Left renal pelvis (tissue), 4 donors: ENCODE results near the gene ADAMTS2. TPM values are rescaled to one million over a fixed set of nuclear protein-coding genes. Genes with fewer than 3 reads are reported as not detected.
"Not testable (repeated sequence)": the region's sequence is repeated elsewhere in the genome, so short reads cannot be mapped to it uniquely, and the experiment has no call there.

Experiments
- DNase-seq, 4 donors: peaks; one replicate each; pipeline ENCODE4 v3.0.0-alpha.2; 2013; ENCODE audit warnings: low read depth in 4 of 4, low spot score in 3 of 4
- polyA plus RNA-seq, 4 donors: library from polyadenylated mRNA; unstranded; fragments of 120-200 nt; gene quantifications; one replicate each; pipeline ENCODE4 v1.2.1, GENCODE V29; 2013; ENCODE audit not compliant: insufficient read length in 4 of 4

The ADAMTS2 gene
- polyA plus RNA-seq, 4 donors = 9.8 to 78.6 (median 14.0) TPM

DNA sequence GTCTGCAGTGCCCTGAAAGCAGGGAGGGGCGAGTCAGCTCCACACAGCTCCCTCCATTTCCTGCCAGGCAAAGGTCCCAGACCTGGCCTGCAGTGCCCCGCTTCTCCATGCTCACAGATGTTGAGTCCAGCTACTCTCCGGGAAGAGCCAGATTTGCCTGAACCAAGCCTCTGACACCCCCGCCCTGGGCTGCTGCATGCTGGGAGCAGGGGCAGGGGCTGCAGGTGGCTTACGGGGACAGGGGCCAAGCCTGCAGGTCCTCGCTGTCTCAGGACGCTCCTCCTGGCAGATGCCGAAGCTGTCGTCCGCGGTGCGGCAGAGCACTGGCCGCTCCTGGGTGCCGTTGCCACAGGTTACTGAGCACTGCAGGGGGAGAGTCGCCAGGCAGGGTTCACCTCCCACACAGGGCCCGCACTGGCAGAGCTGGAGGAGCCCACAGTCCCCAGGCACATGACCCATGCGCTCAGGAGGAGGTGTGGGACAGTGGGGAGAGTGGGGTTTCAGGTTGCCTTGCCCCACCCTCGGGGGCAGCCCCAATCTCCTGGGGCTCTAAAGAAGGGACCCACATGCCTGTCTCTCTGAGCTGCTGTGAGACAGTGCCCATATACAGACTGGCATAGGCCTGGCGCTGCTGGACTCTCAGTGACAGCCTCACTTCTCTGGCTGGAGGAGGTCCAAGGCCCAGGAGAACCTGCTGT lies 222.7 kb downstream of the ADAMTS2 start:
- DNase-seq = no peak

DNA sequence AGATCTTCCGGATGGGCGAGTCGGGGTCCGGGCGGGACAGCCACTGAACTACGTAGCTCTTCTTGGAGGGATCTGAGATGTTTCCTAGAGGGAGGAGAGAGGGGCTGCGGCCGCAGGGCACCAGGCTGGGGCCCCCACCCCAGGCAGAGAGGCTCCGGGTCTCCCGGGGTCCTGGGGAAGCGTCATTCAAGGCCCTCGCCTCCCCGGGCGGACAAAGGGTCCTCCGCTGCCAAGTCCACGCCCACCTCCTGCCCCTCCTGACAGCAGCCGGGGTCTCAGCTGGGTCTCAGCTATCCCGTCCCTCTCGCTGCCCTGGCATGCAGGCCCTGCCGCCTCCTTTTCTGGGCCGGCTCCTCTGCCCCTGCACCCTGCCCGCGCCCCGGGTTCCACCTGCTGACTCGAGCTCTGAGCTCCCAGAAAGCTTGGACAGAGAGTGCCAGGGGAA lies 223.6 kb downstream of the ADAMTS2 start:
- DNase-seq = no peak

DNA sequence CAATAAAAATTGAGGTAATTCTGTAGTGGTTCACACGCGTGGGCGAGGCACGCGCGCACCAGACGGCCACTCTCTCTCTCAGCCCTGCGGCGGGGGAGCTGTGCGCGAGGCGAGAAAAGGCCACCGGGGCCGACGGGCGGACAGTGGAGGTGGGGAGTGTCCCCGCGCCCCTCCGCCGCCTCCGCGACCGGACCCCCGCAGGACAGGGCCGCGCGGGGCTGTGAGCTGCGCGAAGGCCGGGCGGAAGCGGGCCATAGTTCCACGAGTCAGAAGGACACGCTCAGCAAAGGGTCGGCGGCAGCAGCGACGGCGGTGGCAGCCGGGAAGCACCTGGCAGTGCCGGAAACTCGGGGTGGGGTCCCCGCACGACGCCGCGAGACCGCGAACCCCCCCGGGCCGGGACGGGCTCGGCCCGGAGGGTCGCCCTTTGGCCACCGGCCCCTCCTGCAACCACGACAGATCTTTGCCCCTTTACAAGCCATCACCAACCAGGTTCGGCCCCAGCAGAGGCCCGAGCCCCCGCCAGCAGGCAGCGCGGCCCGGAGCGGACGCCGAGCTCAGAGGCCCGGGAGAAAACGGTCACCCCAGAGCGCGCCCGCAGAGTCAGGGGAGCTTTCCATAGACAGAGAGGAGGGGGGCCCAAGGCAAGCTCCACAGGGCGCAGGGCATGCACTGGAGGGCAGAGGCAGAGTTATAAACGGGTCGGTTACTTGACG lies 224.2 kb downstream of the ADAMTS2 start:
- no peak for DNase-seq

DNA sequence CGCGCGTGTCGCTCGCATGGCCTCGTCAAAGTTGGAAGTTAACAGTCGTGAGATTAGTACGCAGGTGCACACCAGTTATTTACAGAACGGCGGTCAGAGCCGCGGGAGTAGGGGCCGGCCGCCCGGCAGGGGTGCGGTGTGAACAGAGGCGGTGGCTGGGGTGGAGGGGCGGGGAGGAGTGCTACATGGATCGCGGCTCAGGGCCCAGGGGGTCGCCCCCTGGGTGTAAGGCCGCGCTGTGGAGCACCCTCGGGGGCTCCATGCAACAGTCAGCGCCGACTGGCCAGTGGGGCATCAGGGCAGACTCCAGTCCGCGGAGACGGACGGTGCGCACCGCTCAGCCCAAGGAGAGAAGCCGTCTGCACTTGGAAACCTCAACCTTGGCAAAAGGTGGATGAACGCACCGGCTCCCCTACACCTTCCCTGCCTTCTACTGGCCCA lies 224.8 kb downstream of the ADAMTS2 start:
- no peak for DNase-seq

DNA sequence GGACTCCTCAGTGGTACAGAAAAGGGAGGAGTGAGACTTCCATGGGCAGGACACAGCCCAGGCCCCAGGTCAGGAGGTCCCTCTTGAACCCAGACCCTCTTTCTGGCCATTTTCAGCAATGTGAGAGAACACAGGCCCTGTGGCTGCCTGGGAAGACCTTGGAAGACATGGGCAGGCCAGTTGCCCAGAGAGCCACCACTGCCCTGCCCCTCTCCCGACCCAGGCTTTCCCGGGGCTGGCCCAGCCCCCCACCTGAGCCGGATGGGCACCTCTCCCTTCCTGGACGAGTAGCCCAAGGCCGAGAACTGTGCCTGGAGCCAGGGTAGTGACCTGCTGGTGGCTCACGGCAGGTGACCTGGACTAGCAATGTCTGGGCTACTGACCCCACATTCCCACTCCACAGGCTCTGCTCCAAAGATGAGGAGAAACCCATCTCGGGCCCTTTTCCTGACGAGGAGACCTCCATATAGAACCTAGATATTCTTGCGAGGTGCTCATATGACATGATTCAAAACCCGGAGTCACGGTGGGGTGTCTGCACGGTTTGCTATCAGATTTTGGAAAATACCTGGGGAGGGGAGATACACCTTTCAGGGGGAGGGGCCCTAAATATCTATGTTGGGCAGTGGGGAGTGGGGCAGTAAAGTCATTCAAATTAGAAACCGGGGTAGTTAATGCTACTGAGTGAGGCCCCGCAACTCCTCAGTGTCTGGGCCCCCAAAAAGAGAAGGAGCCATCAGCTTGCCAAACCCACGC lies 225.7 kb downstream of the ADAMTS2 start:
- no peak for DNase-seq

DNA sequence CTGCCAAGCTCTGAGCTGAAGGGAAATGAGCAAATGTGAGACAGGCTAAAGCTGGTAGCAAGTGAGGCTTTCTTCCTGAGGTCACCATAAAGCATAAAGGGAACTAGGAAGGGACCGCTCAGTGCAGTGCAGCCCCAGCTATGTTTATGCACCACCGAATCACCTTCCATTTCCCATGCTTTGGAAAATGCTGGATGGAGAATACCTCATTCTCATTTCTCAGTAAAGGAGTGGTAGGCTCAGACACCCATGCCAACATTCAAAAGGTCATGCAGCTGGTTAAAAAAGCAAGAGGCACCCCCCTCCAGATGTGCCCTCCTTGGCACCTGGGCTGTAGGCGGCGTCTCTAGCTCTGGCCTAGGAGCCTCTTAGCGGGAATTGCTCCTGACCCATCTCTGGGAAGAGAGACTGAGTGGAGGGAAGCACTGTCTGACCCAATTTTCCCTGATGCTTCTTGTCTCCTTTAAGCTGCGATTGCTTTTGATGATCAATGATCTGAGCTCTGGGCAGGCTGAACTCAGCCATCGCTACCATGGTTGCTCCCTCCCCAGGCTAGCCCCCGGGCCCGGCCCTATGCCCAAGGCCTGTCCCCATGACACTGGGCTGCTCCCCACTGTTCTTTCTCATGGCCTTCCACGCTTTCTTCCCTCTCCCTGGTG lies 226.4 kb downstream of the ADAMTS2 start:
- no peak for DNase-seq

DNA sequence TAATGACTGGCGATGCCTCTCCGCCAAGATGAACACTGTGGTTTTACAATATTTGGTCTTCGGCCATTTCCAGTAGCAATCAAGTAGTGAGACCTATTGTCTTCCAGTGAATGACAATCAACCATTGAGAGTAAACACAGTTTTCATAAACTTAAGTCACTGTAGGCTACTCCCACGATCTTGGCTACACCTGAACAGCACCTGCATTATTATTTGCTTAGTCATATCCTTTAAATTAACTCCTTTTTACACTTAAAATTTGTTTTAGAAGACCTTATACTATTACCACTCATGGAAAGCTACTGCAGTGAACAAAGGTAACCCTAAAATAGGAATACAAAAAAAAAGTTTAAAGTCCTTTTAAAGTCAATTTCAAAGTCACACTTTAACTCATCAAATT lies 226.9 kb downstream of the ADAMTS2 start:
- no peak for DNase-seq

DNA sequence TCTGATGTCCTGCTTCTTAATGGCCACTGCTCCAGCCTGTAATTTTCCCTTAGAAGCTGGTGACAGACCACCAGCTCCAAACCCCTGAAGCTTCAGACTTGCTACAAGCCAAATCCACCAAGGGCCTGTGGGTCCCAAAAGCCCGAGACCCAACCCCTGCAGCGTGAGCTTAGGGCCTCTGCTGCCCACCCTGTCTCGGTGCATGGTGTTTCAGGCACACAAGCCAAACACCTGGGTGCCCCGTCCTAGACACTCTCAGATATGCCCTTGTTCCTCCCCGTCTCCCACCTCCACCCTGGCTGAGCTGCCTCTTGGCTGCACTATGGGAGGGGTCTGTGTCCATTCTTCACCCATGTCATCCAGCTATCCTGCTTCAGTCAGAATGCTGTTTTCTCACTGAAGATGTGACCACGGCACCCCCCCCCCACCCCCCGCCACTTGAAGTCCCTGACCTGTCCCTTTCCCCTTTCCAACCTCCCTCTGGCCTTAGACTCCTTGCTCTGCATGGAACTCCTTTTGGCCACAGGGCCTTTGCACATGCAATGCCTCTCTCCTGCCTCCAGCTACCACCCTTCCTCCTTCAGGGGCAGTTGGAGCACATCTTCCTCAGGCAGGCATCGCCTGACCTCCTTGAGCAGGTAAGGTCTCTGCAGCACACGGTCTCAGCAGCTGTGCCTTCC lies 229.3 kb downstream of the ADAMTS2 start:
- no peak for DNase-seq

DNA sequence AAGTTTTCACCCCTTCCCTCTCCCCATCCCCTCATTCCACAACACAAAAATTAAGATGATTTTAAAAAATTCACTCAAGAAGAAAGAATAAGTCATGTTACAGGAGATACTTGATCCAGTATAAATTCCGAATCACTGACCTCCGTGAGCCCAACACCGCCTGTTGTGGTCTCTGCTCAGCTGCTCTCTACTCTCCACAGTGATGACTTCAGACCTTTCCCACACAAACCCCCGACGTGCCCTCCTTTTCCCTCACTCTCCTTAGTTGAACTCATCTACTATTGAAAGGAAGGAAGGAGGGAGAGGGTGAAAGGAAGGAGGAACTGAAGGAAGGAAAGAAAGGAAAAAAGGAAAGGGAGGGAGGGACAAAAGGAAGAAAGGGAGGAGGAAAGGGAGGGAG lies 230.0 kb downstream of the ADAMTS2 start:
- no peak for DNase-seq

DNA sequence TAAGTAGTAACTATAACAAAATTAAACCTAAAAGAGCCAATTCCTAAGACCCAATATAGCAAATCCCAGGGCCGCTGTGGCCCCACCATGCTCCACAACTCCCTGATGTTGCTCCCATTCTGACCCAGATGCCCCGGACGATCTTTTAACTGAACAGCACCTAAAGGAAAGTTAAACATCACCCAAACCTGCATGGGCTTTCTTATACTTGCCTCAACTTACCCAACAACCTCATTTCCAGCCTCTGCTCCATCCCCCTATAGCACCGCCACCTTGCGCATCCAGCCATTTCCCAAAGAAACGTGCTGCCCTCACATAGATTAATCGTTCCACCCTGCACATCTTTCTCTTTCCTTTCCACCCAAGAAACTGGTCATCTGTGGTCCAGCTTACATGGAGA lies 230.5 kb downstream of the ADAMTS2 start:
- DNase-seq = no peak

DNA sequence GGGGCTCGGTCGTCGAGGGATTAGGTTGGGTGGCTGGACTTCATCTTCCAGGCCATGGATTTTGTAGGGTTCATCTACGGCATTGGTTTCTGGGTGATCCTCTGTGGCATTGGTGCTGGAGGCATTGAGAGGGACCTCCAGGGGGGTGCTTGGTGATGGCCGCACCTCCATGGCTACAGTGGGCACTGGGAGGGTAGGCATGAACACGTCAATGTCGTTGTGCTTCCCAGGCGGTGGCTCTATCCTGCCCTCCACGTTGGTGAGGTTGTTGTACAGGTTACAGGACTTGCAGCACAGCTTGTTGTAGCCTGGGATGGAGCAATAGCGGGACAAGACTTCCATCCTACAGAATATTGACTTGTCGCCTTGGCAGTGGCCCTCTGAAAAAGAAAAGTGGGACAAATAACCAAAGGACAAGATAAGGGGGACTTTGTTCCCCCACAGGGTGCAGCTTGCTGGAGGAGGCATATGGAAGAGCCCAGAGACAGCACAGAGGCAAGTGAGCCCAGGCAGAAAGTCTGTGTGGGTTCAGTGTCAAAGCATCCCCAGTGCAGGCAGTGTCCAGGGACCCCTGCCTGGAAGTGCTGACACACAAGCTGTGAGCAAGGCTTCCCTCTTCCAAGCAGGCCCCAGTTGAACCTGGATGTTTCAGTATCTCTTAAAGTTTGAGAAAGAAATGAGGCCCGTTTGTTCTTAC lies 231.2 kb downstream of the ADAMTS2 start:
- no peak for DNase-seq

DNA sequence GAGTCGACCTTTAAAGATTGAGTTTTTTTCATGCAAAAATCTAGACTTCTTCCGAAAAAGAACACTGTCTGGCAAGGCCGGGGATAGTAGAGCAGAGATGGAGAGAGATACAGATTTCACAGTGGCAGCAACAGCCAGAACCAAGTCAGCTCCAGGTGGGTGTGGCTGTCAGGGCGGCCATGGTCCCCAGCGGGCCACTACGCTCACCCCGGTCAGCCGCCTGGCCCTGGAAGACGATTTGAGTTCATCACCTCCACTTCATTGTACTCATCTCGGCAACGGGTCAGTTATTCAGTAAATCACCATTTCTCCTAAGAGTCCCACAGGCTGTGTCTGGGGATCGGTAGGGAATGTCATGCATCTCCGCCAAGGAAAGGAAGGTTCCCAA lies 232.1 kb downstream of the ADAMTS2 start:
- DNase-seq = no peak

DNA sequence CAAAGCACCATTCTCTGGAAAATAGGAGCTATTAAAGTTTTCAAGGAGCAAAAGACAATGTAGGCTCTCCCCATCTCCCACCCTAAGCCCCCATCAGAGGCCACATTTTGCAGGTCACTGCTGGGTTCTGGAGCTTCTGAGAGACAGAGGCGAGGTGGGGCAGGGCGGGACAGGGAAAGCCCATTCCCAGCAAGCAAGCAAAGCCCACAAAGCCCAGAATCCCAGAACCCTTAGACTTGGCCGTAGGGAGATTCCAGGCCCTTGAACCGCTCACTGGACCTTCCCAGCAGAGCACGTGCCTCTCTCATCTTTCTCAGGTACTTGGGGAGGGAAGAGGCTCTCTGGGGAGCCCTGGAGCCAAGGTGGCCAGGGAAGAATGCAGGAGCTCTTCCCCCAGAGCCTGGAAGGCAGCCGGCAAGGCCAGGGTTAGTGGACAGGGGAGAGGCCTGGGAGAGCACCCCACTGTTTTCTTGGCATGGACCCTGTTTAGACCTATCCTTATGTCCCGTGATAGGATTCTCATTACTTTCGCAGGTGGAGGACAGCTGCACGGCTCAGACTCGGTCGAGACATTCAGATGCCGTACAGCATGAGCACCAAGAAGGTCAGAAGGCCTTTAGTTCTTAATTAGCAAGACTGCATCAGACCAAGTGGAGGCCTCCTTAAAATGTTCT lies 232.7 kb downstream of the ADAMTS2 start:
- no peak for DNase-seq

DNA sequence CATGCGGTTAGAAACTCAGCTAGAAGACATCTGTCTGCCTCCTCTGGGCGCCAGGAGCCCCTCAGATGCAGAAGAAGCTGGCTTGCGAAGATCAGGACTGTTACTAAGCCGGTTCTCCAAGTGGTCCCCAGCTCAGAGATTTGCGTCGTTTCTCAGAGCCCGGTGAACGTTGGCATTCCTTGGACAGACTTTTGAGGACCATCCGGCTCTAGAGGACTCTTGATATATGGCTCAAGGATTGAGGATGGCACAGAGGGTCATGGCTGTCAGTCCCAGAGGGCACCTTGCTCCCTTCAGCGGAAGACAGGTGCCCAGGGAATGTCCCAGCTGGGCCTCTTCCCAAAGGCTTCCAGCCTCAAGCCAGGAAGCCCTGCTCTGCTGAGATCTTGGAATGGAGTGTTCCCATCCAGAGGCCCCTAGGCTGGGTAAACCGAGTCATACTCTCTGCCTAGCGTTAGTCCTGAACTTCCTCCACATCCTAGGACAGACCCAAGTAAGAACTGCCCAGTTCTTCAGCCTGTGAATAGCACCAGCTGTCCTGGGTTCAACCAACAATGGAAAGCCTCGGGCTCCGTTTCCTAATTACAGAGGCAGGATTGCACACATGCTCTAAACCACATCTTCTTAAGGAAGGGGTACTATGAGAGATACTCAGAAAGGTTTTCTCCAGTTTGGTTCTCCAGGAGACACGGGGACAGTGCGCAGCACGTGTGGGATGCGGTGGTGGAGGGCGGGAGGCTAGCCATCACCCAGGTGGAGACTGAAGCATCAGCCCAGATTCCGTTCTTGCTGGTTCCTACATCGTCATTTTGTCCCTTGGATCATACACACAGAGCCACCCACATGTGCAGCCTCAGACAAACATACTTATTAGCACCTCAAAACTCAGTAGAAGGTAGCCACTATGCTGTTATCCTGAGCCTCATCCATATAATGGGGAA lies 233.7 kb downstream of the ADAMTS2 start:
- no peak for DNase-seq

DNA sequence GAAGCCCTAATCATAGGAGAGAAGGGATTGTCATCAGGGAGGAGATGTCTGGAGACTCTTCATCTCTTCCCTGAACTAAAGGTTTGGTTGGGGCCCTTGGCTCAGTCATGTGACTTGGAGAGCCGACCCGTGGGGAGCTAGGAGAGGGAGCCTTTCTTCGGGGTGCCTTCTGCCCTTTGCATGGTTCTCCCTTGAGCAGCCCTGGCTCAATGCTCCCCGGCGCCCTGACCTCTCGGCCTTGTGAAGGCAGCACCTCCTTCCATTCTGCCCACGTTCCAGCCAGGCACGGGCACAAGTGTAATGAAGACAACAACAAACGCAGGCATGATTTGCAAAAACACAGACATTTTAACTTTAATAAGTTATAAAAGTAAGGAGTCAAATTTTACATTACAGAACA lies 234.7 kb downstream of the ADAMTS2 start:
- DNase-seq = no peak

DNA sequence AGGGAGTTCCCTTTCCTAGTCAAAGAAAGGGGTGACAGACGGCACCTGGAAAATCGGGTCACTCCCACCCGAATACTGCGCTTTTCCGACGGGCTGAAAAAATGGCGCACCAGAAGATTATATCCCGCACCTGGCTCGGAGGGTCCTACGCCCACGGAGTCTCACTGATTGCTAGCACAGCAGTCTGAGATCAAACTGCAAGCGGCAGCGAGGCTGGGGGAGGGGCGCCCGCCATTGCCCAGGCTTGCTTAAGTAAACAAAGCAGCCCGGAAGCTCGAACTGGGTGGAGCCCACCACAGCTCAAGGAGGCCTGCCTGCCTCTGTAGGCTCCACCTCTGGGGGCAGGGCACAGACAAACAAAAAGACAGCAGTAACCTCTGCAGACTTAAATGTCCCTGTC lies 244.0 kb downstream of the ADAMTS2 start:
- not testable (repeated sequence) for DNase-seq

DNA sequence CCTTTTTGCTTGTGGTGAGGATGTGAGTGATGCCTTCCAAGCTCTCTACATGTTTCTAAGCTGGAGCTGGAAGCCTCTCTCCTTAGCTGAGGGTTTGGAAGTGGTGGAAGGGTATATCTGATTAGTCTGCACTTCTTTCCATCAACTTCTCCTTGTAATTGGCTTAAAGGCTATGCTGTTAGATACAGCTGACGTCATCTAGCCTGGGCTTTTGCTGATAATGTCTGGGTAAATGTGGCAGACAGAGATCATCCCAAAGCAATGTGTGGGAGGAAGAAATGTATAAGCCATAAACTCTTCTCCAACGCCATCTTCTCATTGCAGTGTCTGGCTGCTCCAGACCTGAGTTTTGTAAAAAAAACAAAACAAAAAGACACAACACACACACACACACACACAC lies 255.8 kb downstream of the ADAMTS2 start:
- no peak for DNase-seq

DNA sequence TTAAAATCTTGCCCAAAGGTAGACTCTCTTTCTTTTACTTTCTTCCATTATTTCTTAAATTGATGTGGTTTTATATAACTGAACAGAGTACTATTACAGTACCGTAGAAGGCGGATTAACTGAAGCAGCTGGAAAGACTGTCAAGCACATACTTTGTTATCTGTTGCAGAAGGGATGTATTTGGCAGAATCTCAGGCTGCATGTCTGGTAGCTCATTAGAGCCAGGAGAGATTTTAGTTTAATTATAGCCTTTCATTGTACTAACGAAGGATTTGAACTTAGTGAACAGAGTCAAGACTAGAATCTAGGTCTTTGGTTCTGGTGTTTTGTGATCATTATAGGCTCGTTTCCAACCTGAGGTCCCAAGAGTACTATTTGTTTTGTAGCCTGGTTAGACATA lies 264.5 kb downstream of the ADAMTS2 start:
- DNase-seq = no peak
